Measurements from ENCODE around the gene ARL3.

ARL3 gene

DNA sequence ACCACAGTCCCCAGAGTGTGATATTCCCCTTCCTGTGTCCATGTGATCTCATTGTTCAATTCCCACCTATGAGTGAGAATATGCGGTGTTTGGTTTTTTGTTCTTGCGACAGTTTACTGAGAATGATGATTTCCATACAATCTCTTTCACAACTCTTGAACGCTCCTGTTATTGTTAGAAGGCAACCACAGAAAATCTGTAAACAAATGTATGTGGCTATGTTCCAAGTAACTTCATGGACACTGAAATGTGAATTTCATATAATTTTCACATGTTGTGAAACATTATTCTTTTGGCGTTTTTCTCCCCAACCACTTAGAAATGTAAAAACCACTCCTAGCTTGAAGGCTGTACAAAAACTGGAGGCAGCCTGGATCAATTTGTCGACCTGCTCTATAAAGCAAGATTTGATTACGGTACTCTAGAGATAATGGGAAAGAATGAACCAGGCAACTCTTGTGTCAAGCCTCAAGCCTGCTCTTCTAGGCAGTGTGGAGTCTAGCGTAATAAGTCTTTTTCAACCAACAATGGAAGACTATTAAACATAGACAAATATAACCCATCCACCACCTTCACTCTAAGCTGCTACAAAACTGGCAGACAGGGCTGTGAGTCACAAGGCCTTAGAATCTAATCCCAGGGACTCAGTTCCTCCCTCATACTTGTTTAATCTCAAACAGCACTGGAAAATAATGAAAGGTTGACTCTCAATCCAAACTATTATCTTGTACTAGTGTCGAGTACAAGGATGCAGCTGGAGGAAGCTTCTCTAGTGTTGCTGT, 22.7 kb downstream of the ARL3 start:
- TF ChIP-seq, protein P1, sequence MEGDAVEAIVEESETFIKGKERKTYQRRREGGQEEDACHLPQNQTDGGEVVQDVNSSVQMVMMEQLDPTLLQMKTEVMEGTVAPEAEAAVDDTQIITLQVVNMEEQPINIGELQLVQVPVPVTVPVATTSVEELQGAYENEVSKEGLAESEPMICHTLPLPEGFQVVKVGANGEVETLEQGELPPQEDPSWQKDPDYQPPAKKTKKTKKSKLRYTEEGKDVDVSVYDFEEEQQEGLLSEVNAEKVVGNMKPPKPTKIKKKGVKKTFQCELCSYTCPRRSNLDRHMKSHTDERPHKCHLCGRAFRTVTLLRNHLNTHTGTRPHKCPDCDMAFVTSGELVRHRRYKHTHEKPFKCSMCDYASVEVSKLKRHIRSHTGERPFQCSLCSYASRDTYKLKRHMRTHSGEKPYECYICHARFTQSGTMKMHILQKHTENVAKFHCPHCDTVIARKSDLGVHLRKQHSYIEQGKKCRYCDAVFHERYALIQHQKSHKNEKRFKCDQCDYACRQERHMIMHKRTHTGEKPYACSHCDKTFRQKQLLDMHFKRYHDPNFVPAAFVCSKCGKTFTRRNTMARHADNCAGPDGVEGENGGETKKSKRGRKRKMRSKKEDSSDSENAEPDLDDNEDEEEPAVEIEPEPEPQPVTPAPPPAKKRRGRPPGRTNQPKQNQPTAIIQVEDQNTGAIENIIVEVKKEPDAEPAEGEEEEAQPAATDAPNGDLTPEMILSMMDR (IDR thresholded peaks at IDR 0.05; ENCODE audit: insufficient read depth, low read length, poor library complexity, severe bottlenecking) = no peak
- DNase-seq (ENCODE audit: extremely low read depth, insufficient read length) = no peak
- Histone ChIP-seq H3K27me3 (replicated peaks; ENCODE audit: control insufficient read depth, insufficient read depth, low read length) (no peaks in the 10 kb centered on the region), H3K36me3 (ENCODE audit: control insufficient read depth, insufficient read depth, low read length) (no peaks in the 10 kb centered on the region), H3K4me3 (replicated peaks; ENCODE audit: low read depth, low read length) (no peak overlapping the region)

GRCh38 chr10:102683736-102684135, 30.5 kb downstream of the ARL3 start:
- no peaks in the 10 kb centered on the region; the same call in 1 of the 2 replicates for H3K36me3 ChIP-seq (ENCODE audit: control insufficient read depth, insufficient read depth, low read length)
- TF ChIP-seq, protein P1 (IDR thresholded peaks at IDR 0.05; ENCODE audit: insufficient read depth, low read length, poor library complexity, severe bottlenecking) = no peak
- no peaks in the 10 kb centered on the region for H3K27me3 ChIP-seq (replicated peaks; ENCODE audit: control insufficient read depth, insufficient read depth, low read length)
- no peak overlapping the region for H3K4me3 ChIP-seq (replicated peaks; ENCODE audit: low read depth, low read length)
- no peak for DNase-seq (ENCODE audit: extremely low read depth, insufficient read length)

DNA sequence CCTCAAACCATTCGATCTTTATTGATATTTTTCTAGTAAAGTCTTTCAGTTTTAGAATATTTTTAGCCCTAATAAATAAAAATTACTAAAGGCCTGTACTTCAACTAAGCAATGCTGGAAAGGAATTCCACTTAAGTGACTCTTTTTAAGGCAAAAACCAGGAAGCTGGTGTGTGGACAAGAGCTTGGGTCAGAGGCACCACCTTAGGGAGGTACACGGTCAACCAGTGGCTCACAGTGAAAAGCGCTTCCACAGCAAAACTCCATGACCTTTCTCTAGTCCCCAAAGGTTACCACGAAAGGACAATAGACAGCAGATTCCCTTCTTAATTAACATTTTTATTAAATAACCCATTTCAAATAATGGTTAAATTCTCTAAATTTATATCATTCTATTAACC, 31.2 kb downstream of the ARL3 start:
- no peaks in the 10 kb centered on the region; the same call in 1 of the 2 replicates for H3K36me3 ChIP-seq (ENCODE audit: control insufficient read depth, insufficient read depth, low read length)
- TF ChIP-seq, protein P1 (IDR thresholded peaks at IDR 0.05; ENCODE audit: insufficient read depth, low read length, poor library complexity, severe bottlenecking) = no peak
- DNase-seq (ENCODE audit: extremely low read depth, insufficient read length) = no peak
- no peak overlapping the region for H3K4me3 ChIP-seq (replicated peaks; ENCODE audit: low read depth, low read length)
- H3K27me3 ChIP-seq (replicated peaks; ENCODE audit: control insufficient read depth, insufficient read depth, low read length) = no peaks in the 10 kb centered on the region

DNA sequence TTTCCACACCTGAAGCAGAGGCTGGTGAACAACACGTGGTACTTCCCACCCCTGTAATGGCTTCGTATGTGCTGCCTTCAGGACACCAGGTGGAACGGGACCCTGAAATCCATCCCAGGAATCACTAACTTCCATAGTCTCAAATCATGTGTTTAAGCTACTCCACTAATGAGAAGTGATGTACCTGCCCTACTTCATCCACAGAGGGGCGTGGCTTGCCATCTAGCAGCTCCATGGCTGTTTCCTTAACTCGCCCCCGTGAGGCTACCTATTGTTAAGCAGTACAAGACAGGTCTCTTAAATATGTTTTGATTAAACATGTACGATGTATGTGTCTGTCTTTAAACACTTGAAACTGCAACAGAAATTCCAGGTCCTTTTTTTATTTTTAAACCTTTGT, 31.8 kb downstream of the ARL3 start:
- Histone ChIP-seq H3K4me3 (replicated peaks; ENCODE audit: low read depth, low read length) (no peak overlapping the region), H3K27me3 (replicated peaks; ENCODE audit: control insufficient read depth, insufficient read depth, low read length) (no peaks in the 10 kb centered on the region), H3K36me3 (ENCODE audit: control insufficient read depth, insufficient read depth, low read length) (no peaks in the 10 kb centered on the region; the same call in 1 of the 2 replicates)
- DNase-seq (ENCODE audit: extremely low read depth, insufficient read length) = no peak
- TF ChIP-seq, protein P1 (IDR thresholded peaks at IDR 0.05; ENCODE audit: insufficient read depth, low read length, poor library complexity, severe bottlenecking) = no peak

GRCh38 chr10:102681696-102682095, 32.5 kb downstream of the ARL3 start:
- Histone ChIP-seq H3K27me3 (replicated peaks; ENCODE audit: control insufficient read depth, insufficient read depth, low read length) (no peaks in the 10 kb centered on the region), H3K4me3 (replicated peaks; ENCODE audit: low read depth, low read length) (no peak overlapping the region), H3K36me3 (ENCODE audit: control insufficient read depth, insufficient read depth, low read length) (no peaks in the 10 kb centered on the region; the same call in 1 of the 2 replicates)
- DNase-seq (ENCODE audit: extremely low read depth, insufficient read length) = no peak
- TF ChIP-seq, protein P1 (IDR thresholded peaks at IDR 0.05; ENCODE audit: insufficient read depth, low read length, poor library complexity, severe bottlenecking) = no peak

All from GM06990 (cell line).